IMR-90 (cell line): ENCODE data around the gene RECK. TPM values are rescaled to one million over a fixed set of nuclear protein-coding genes. Genes with fewer than 3 reads are reported as not detected.

ENCODE experiments used
- ATAC-seq: fragments of 200-7000 bp; cut with Tn5 transposase; 2 replicates; pipeline ENCODE4 v1.9.1; 2020; ENCODE audit warnings: low read depth, mild to moderate bottlenecking, moderate library complexity
- BruUV-seq: library from RNA; stranded (reverse); fragments of 400-500 nt; replicated peaks from 2 replicates; lab custom pipeline; 2021; lab: Mats Ljungman, UMichigan
- CTCF ChIA-PET: fragments of 300-600 bp; formaldehyde crosslinking; extraction: SDS; loops from one replicate; lab custom pipeline; 2021; ENCODE audit warnings: antibody characterized with exemption; lab: Yijun Ruan, JAX
- POLR2A ChIA-PET: fragments of 300-600 bp; sonication (Branson Sonifier 250); formaldehyde crosslinking; loops from one replicate; lab custom pipeline; 2022; ENCODE audit warnings: antibody characterized with exemption; ENCODE audit not compliant: unreplicated experiment; lab: Charles Lee
- DNase-seq: peaks from one replicate; pipeline ENCODE4 v3.0.0; 2013
- H2AFZ ChIP-seq: replicated peaks from 2 replicates; pipeline ENCODE3; 2013; ENCODE audit warnings: low read length, mild to moderate bottlenecking; ENCODE audit not compliant: poor library complexity
- H2AK5ac ChIP-seq: 2 replicates; pipeline ENCODE4 v1.6.1; 2013; ENCODE audit warnings: low read depth, low read length, inconsistent platforms
- H2AK9ac ChIP-seq: replicated peaks from 2 replicates; pipeline ENCODE3; 2013; ENCODE audit warnings: mild to moderate bottlenecking, low read depth, low read length, moderate library complexity; ENCODE audit not compliant: poor library complexity
- H2BK120ac ChIP-seq: 2 replicates; pipeline ENCODE4 v1.6.1; 2013; ENCODE audit warnings: low read depth, low read length, inconsistent platforms
- H2BK15ac ChIP-seq: 3 replicates; pipeline ENCODE4 v1.6.1; 2013; ENCODE audit warnings: low read depth, low read length, inconsistent platforms
- H2BK20ac ChIP-seq: 2 replicates; pipeline ENCODE4 v1.6.1; 2013; ENCODE audit warnings: low read depth, mild to moderate bottlenecking, inconsistent platforms, low read length, moderate library complexity
- H2BK5ac ChIP-seq: 2 replicates; pipeline ENCODE4 v1.6.1; 2013; ENCODE audit warnings: mild to moderate bottlenecking, low read depth, low read length, inconsistent platforms; ENCODE audit not compliant: poor library complexity, severe bottlenecking
- H3K14ac ChIP-seq: replicated peaks from 2 replicates; pipeline ENCODE4 v1.6.1; 2013; ENCODE audit warnings: low read depth, low read length, inconsistent platforms
- H3K18ac ChIP-seq: 2 replicates; pipeline ENCODE4 v1.6.1; 2013; ENCODE audit warnings: low read depth, low read length, control low read depth
- H3K23ac ChIP-seq: 2 replicates; pipeline ENCODE4 v1.6.1; 2013; ENCODE audit warnings: low read depth, low read length, inconsistent platforms
- H3K27ac ChIP-seq: 2 replicates; pipeline ENCODE4 v1.5.1; 2013; ENCODE audit warnings: mild to moderate bottlenecking, control low read depth, low read length; ENCODE audit not compliant: insufficient read depth
- H3K27me3 ChIP-seq: 2 replicates; pipeline ENCODE4 v1.6.1; 2013; ENCODE audit warnings: low read length; ENCODE audit not compliant: control insufficient read depth, insufficient read depth
- H3K36me3 ChIP-seq: 2 replicates; pipeline ENCODE4 v1.6.1; 2013; ENCODE audit warnings: low read length, mixed read lengths; ENCODE audit not compliant: control insufficient read depth, insufficient read depth
- H3K4ac ChIP-seq: 2 replicates; pipeline ENCODE4 v1.6.1; 2013; ENCODE audit warnings: low read depth, low read length, inconsistent platforms
- H3K4me1 ChIP-seq: 2 replicates; pipeline ENCODE4 v1.6.1; 2013; ENCODE audit warnings: low read length, mixed read lengths; ENCODE audit not compliant: control insufficient read depth, insufficient read depth
- H3K4me2 ChIP-seq: 2 replicates; pipeline ENCODE4 v1.6.1; 2013; ENCODE audit warnings: low read depth, mild to moderate bottlenecking, control low read depth, low read length, moderate library complexity
- H3K4me3 ChIP-seq: 2 replicates; pipeline ENCODE4 v1.5.1; 2013; ENCODE audit warnings: low read depth, mild to moderate bottlenecking, control low read depth, low read length, moderate library complexity; ENCODE audit not compliant: insufficient read depth
- H3K56ac ChIP-seq: 2 replicates; pipeline ENCODE4 v1.6.1; 2013; ENCODE audit warnings: low read length, inconsistent platforms; ENCODE audit not compliant: insufficient read depth; ENCODE audit errors: extremely low read depth
- H3K79me1 ChIP-seq, 2 experiments: 2 replicates each; pipeline ENCODE4 v1.6.1; 2013; ENCODE audit warnings: low read length in 2 of 2, inconsistent platforms in 1 of 2, low read depth in 1 of 2
- H3K9ac ChIP-seq: 2 replicates; pipeline ENCODE4 v1.6.1; 2013; ENCODE audit warnings: low read depth, low read length, control low read depth
- H3K9me1 ChIP-seq: 2 replicates; pipeline ENCODE4 v1.6.1; 2013; ENCODE audit warnings: low read length, inconsistent platforms; ENCODE audit not compliant: insufficient read depth
- H3K9me3 ChIP-seq: 2 replicates; pipeline ENCODE4 v1.6.1; 2013; ENCODE audit warnings: low read length; ENCODE audit not compliant: control insufficient read depth, insufficient read depth
- H4K20me1 ChIP-seq: 2 replicates; pipeline ENCODE4 v1.6.1; 2013; ENCODE audit warnings: low read length, inconsistent platforms; ENCODE audit not compliant: insufficient read depth
- H4K5ac ChIP-seq: 2 replicates; pipeline ENCODE4 v1.6.1; 2013; ENCODE audit warnings: mild to moderate bottlenecking, low read depth, low read length, control low read depth
- H4K8ac ChIP-seq, 2 experiments: 2 replicates each; pipeline ENCODE4 v1.6.1; 2013; ENCODE audit warnings: low read depth in 2 of 2, low read length in 2 of 2, control low read depth in 1 of 2, inconsistent platforms in 1 of 2
- H4K91ac ChIP-seq: 2 replicates; pipeline ENCODE4 v1.6.1; 2013; ENCODE audit warnings: low read depth, low read length, inconsistent platforms; ENCODE audit not compliant: insufficient read depth
- CEBPB ChIP-seq: IDR thresholded peaks from 2 replicates; pipeline ENCODE4 v1.6.1; 2012; ENCODE audit warnings: low read depth, low read length, improper control_type of control experiment
- CHD1 ChIP-seq: IDR thresholded peaks from 2 replicates; pipeline ENCODE4 v1.6.1; 2012; ENCODE audit warnings: low read depth, low read length, improper control_type of control experiment
- MAZ ChIP-seq: IDR thresholded peaks from 2 replicates; pipeline ENCODE4 v1.6.1; 2012; ENCODE audit warnings: low read depth, mild to moderate bottlenecking, low read length, improper control_type of control experiment, moderate library complexity, borderline replicate concordance
- WGBS, 2 experiments: methylation state at CpG; one replicate each; pipeline versions ENCODE4 v1.1.5 to v1.1.7; 2013; ENCODE audit warnings: missing lambda C conversion rate in 2 of 2; ENCODE audit not compliant: insufficient read length in 1 of 2; ENCODE audit errors: extremely low coverage in 2 of 2; 5-methylcytosine and 5-hydroxymethylcytosine counted together
- dilution Hi-C: fragments of 300-500 bp; cut with HindIII; formaldehyde crosslinking; loops from one replicate; pipeline ENCODE4 v1.14.3; 2018; ENCODE audit warnings: low sequenced_read_pairs; ENCODE audit not compliant: unreplicated experiment
- in situ Hi-C: fragments of 300-500 bp; cut with MboI; formaldehyde crosslinking; loops from 3 replicates; pipeline ENCODE4 v1.14.3; 2019; ENCODE audit warnings: low sequenced_read_pairs, inconsistent platforms, mixed read lengths
- intact Hi-C: fragments of 100-400 bp; cut with micrococcal nuclease; formaldehyde crosslinking; loops from 2 replicates; pipeline ENCODE4 v1.10.0; 2022
- polyA plus RNA-seq, 3 experiments: library from polyadenylated mRNA; depleted of rRNA; stranded (reverse); fragments of >200 nt; gene quantifications; 2 replicates each; pipeline ENCODE4 v1.2.3, GENCODE V29; 2012; ENCODE audit warnings: low replicate concordance in 1 of 3
- total RNA-seq: library from RNA; depleted of rRNA; stranded (reverse); fragments of >200 nt; gene quantifications from 2 replicates; pipeline ENCODE4 v1.2.3, GENCODE V29; 2012

The RECK gene
- total and polyA plus RNA-seq, 2 of the 4 experiments (the other 2 are of a cell fraction): 23.5 to 44.0 TPM

DNA sequence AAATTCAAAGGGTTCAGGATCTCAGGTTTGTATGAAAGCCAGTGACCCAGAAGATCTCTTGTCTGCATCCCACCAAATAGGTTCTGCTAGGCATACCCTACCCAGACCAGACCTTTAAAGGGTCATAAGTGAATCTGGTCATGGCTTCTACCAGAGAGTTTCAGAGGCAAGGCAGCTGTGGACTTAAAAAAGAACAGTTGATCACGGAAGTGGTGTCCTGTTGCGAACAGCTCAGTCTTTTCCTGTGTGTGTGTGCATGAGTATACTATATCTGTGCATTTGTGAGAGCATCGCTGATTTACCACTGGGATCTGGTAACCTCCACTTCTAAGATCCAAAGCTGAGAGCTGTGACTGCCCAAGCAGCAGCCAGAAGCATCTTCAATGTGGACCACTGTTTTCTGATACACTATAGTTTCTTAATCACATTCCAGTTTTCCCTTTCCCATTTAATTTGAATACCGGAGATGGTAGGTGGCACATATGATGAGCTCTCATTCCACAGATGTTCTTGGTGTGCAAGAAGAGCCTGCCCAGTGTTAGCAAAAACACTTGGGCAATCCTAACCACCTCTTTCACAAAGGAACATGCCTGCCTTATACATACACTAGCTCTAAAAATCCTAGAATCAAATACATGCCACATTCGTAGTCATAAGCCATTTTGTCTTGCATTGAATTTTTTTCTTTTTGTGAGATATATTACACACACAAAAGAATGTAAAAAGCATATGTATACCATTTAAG lies 42.6 kb upstream of the RECK start:
- 0 out of 2 replicates have a peak overlapping the region, but pooled peaks have one; percentile 19 for H3K14ac ChIP-seq
- no peaks in the 10 kb centered on the region for H4K20me1 ChIP-seq
- no TSS peak for BruUV-seq
- no peak overlapping the region for H4K5ac ChIP-seq
- ATAC-seq: no peak; the same call in 1 of the 2 replicates
- no peak overlapping the region for H2BK20ac ChIP-seq
- H3K9ac ChIP-seq: no peak overlapping the region
- no peak overlapping the region for H2BK15ac ChIP-seq
- CTCF ChIA-PET: interaction anchor here (0.8 to 1.4 kb wide), 3 partner anchors 15 to 112 kb away, joined by 3 to 5 read pairs (median 3); no protein-coding TSS in a partner anchor
- POLR2A ChIA-PET: no interaction called here
- H2BK5ac ChIP-seq: no peak overlapping the region
- intact Hi-C loops: no loop called here
- WGBS, 2 experiments: no CpG with 5 or more reads among the region's 5 CpGs
- H2BK120ac ChIP-seq: no peak overlapping the region
- H3K79me1 ChIP-seq: no peaks in the 10 kb centered on the region
- in situ Hi-C loops: no loop called here
- H3K4me2 ChIP-seq: no peak overlapping the region
- H3K27me3 ChIP-seq: peaks cover 4% of the 10 kb centered on the region; the same call in 1 of the 2 replicates
- peaks cover 6% of the 10 kb centered on the region for H3K9me3 ChIP-seq
- H3K23ac ChIP-seq: no peak overlapping the region
- H3K4me1 ChIP-seq: peaks cover 3% of the 10 kb centered on the region
- no peak overlapping the region for H3K56ac ChIP-seq
- H2AFZ ChIP-seq: no peak overlapping the region
- no peak for TF ChIP-seq CHD1
- 0 out of 2 replicates have a peak, but pooled peaks have one; percentile 4 for TF ChIP-seq CEBPB
- TF ChIP-seq MAZ: no peak
- H4K91ac ChIP-seq: no peak overlapping the region
- H4K8ac ChIP-seq: no peak overlapping the region
- no peak overlapping the region for H2AK5ac ChIP-seq
- dilution Hi-C loops: no loop called here
- no peak overlapping the region for H3K4me3 ChIP-seq
- no peaks in the 10 kb centered on the region for H3K36me3 ChIP-seq
- H3K4ac ChIP-seq: no peak overlapping the region
- H3K18ac ChIP-seq: no peak overlapping the region; the same call in 1 of the 2 replicates
- DNase-seq: peak; percentile 13
- no peak overlapping the region for H3K27ac ChIP-seq
- H3K9me1 ChIP-seq: no peaks in the 10 kb centered on the region
- H2AK9ac ChIP-seq: no peak overlapping the region
